CD14-positive monocyte (primary cell): ENCODE data around the gene MRRF. TPM values are rescaled to one million over a fixed set of nuclear protein-coding genes. Genes with fewer than 3 reads are reported as not detected.

Experiments used
- DNase-seq, 3 donors: peaks; one replicate each; pipeline ENCODE4 v3.0.0-alpha.2; 2011 to 2022
- H2AFZ ChIP-seq: 2 replicates; pipeline ENCODE4 v1.6.0; 2012; ENCODE audit warnings: mild to moderate bottlenecking, low read depth, low read length, inconsistent platforms; ENCODE audit not compliant: insufficient read depth, poor library complexity, severe bottlenecking
- H3K27ac ChIP-seq, 2 donors: 1 replicate in 1 of 2; 2 replicates in 1 of 2; pipeline ENCODE4 v1.5.1; 2012 to 2013; ENCODE audit warnings: low read length in 2 of 2, control low read depth in 1 of 2, inconsistent platforms in 1 of 2, low read depth in 1 of 2, mild to moderate bottlenecking in 1 of 2
- H3K27me3 ChIP-seq, 2 donors: one replicate each; pipeline versions ENCODE4 v1.6.0 to v1.6.1; 2011 to 2013; ENCODE audit warnings: low read length in 2 of 2; ENCODE audit not compliant: control insufficient read depth in 2 of 2, insufficient read depth in 2 of 2
- H3K36me3 ChIP-seq, 2 donors: replicated peaks in 1 of 2; 1 replicate in 1 of 2; 2 replicates in 1 of 2; pipeline versions ENCODE4 v1.5.1 to v1.6.1; 2012 to 2013; ENCODE audit warnings: low read length in 2 of 2, control low read depth in 1 of 2, inconsistent platforms in 1 of 2, mild to moderate bottlenecking in 1 of 2; ENCODE audit not compliant: insufficient read depth in 2 of 2, control insufficient read depth in 1 of 2
- H3K4me1 ChIP-seq, 2 donors: 1 replicate in 1 of 2; 2 replicates in 1 of 2; pipeline versions ENCODE4 v1.5.1 to v1.6.1; 2012 to 2013; ENCODE audit warnings: low read length in 2 of 2, control low read depth in 1 of 2, inconsistent platforms in 1 of 2, mild to moderate bottlenecking in 1 of 2, moderate library complexity in 1 of 2; ENCODE audit not compliant: insufficient read depth in 2 of 2, control insufficient read depth in 1 of 2
- H3K4me2 ChIP-seq: replicated peaks from 2 replicates; pipeline ENCODE3; 2012; ENCODE audit warnings: low read length, moderate library complexity, mild to moderate bottlenecking; ENCODE audit not compliant: poor library complexity, severe bottlenecking; ENCODE audit errors: extremely low read depth
- H3K4me3 ChIP-seq, 3 experiments: fragments of 200-600 bp in 1 of 3; sonication (generic) in 1 of 3; replicated peaks in 1 of 3; 1 replicate in 2 of 3; 2 replicates in 1 of 3; pipeline ENCODE4 v1.5.1; 2011 to 2013; ENCODE audit warnings: low read length in 3 of 3, mild to moderate bottlenecking in 3 of 3, control low read depth in 2 of 3, low read depth in 2 of 3, inconsistent platforms in 1 of 3, moderate library complexity in 1 of 3
- H3K79me2 ChIP-seq: 2 replicates; pipeline ENCODE4 v1.6.0; 2012; ENCODE audit warnings: mild to moderate bottlenecking, control low read depth, inconsistent platforms, low read length, moderate library complexity; ENCODE audit not compliant: insufficient read depth
- H3K9ac ChIP-seq: 2 replicates; pipeline ENCODE4 v1.6.0; 2017; ENCODE audit warnings: low read length, mild to moderate bottlenecking; ENCODE audit not compliant: insufficient read depth, poor library complexity, severe bottlenecking
- H3K9me3 ChIP-seq, 2 donors: replicated peaks in 1 of 2; 1 replicate in 1 of 2; 2 replicates in 1 of 2; pipeline versions ENCODE4 v1.5.1 to v1.6.1; 2012 to 2013; ENCODE audit warnings: low read length in 2 of 2, control low read depth in 1 of 2; ENCODE audit not compliant: control insufficient read depth in 1 of 2, insufficient read depth in 1 of 2
- H4K20me1 ChIP-seq: 2 replicates; pipeline ENCODE4 v1.6.0; 2012; ENCODE audit warnings: mild to moderate bottlenecking, low read length, control low read depth, moderate library complexity; ENCODE audit not compliant: insufficient read depth
- H3K27ac Mint-ChIP-seq, 7 donors: one replicate each; pipeline ENCODE4 v1.8.0; 2020; ENCODE audit warnings: mild to moderate bottlenecking in 7 of 7, mixed read lengths in 7 of 7, moderate library complexity in 6 of 7, inconsistent platforms in 2 of 7
- H3K27me3 Mint-ChIP-seq, 3 donors: one replicate each; pipeline ENCODE4 v1.8.0; 2021 to 2022; ENCODE audit warnings: low read depth in 3 of 3, mild to moderate bottlenecking in 3 of 3, mixed read lengths in 3 of 3, moderate library complexity in 3 of 3, inconsistent platforms in 1 of 3
- H3K36me3 Mint-ChIP-seq, 2 donors: one replicate each; pipeline ENCODE4 v1.8.0; 2020; ENCODE audit warnings: mixed read lengths in 2 of 2, inconsistent platforms in 1 of 2, mild to moderate bottlenecking in 1 of 2
- H3K4me1 Mint-ChIP-seq: one replicate; pipeline ENCODE4 v1.8.0; 2020; ENCODE audit warnings: mild to moderate bottlenecking, mixed read lengths
- H3K4me3 Mint-ChIP-seq, 2 donors: one replicate each; pipeline ENCODE4 v1.8.0; 2020; ENCODE audit warnings: mild to moderate bottlenecking in 2 of 2, mixed read lengths in 2 of 2, moderate library complexity in 1 of 2
- H3K9me3 Mint-ChIP-seq, 7 donors: one replicate each; pipeline ENCODE4 v1.8.0; 2020 to 2022; ENCODE audit warnings: mixed read lengths in 7 of 7, mild to moderate bottlenecking in 6 of 7, moderate library complexity in 6 of 7, inconsistent platforms in 2 of 7
- CTCF ChIP-seq: fragments of 200-600 bp; IDR thresholded peaks from one replicate; pipeline ENCODE4 v1.8.0; 2022; ENCODE audit warnings: antibody characterized with exemption, mild to moderate bottlenecking
- WGBS: methylation state at CpG from one replicate; pipeline ENCODE4 v1.1.5; 2013; ENCODE audit warnings: missing lambda C conversion rate; ENCODE audit not compliant: insufficient coverage; 5-methylcytosine and 5-hydroxymethylcytosine counted together
- intact Hi-C, 2 donors: fragments of 100-400 bp; cut with micrococcal nuclease; formaldehyde crosslinking; loops; one replicate each; pipeline versions ENCODE4 v1.15.0 to v1.15.1; 2023
- polyA plus RNA-seq, 3 donors: library from polyadenylated mRNA; depleted of rRNA in 1 of 3; unstranded in 2 of 3; stranded (reverse) in 1 of 3; fragments of 300-500 nt in 2 of 3; fragments of >200 nt in 1 of 3; fragmentation: Illumina TruSeq in 2 of 3; gene quantifications; 1 replicate in 2 of 3; 2 replicates in 1 of 3; pipeline ENCODE4 v1.2.3, GENCODE V29; 2012 to 2021

Gene MRRF
- polyA plus RNA-seq, 3 donors: 16.0 to 34.4 (median 16.2) TPM

DNA sequence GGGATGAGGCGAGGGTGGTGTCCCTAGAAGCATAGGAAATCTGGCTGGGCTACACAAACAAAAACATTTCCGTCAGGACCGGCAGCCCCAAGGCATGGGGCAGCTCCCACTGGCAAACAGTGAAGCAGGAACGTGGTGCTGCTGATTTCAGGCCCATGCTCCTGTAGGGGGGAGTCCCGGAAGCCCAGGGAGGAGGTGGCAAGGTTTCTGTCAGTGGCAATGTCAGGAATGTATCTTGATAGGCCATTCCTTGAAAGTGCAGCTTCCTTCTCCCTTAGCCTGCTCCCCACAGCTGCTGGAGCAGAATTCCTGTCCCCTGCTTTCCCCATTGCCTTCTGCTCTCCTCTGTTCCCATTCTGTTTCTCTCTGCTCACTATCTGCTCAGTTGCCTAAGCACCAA is 42.4 kb downstream of the MRRF start:
- Histone ChIP-seq H3K36me3 (peaks cover 74 to 97% of the 10 kb centered on the region in 2 donors), H3K9me3 (no peaks in the 10 kb centered on the region), H4K20me1 (no peaks in the 10 kb centered on the region), H3K4me2 (no peak overlapping the region), H3K9ac (no peak overlapping the region), H2AFZ (no peak overlapping the region), H3K4me3 (no peak overlapping the region), H3K27me3 (no peaks in the 10 kb centered on the region), H3K27ac (no peak overlapping the region), H3K79me2 (no peaks in the 10 kb centered on the region), H3K4me1 (no peaks in the 10 kb centered on the region)
- no peak for DNase-seq
- Mint-ChIP-seq H3K4me1 (no peaks in the 10 kb centered on the region), H3K27ac (peak overlapping the region in 2 of 7 donors; percentile 6 to 51), H3K4me3 (no peak overlapping the region), H3K36me3 (peaks cover 62 to 84% of the 10 kb centered on the region in 2 donors), H3K27me3 (no peaks in the 10 kb centered on the region), H3K9me3 (no peaks in the 10 kb centered on the region)
- TF ChIP-seq CTCF: no peak
- intact Hi-C loops: no loop called here
- 100% methylated on average over 3 of the region's 5 CpGs for WGBS

DNA sequence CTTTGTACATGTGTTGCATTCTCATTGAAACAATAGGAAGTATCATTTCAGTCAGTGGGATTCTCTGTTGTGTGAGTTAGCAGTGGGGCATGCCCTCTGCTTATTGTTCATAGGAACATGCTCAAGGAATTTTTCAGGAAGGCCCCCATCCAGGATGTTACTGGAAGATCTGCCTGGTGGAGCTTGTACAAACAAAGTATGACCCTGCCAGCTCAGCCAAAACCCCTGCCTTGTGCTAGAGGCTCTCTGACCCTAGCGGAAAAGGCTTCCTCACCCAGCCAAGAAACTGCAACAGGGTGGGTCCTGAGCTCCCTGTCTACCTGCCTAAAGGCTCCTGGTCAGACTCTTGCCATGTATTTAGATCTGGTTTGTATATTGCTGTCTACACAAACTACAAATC is 43.2 kb downstream of the MRRF start:
- no peak overlapping the region for H3K4me2 ChIP-seq
- H3K4me1 ChIP-seq: no peaks in the 10 kb centered on the region
- H3K79me2 ChIP-seq: no peaks in the 10 kb centered on the region
- intact Hi-C loops: no loop called here
- Mint-ChIP-seq H3K27ac (peak overlapping the region in 1 of 7 donors; percentile 6), H3K4me1 (no peaks in the 10 kb centered on the region), H3K4me3 (no peak overlapping the region), H3K36me3 (peaks cover 63 to 85% of the 10 kb centered on the region in 2 donors), H3K9me3 (no peaks in the 10 kb centered on the region), H3K27me3 (no peaks in the 10 kb centered on the region)
- DNase-seq: no peak
- H3K9me3 ChIP-seq: no peaks in the 10 kb centered on the region
- no CpG with 5 or more reads among the region's 1 CpG for WGBS
- peaks cover 76 to 97% of the 10 kb centered on the region in 2 donors for H3K36me3 ChIP-seq
- H3K4me3 ChIP-seq: no peak overlapping the region
- TF ChIP-seq CTCF: no peak
- no peak overlapping the region for H3K9ac ChIP-seq
- H3K27me3 ChIP-seq: no peaks in the 10 kb centered on the region
- H2AFZ ChIP-seq: no peak overlapping the region
- H3K27ac ChIP-seq: no peak overlapping the region
- H4K20me1 ChIP-seq: no peaks in the 10 kb centered on the region
